SK-N-MC (cell line): Measurements from ENCODE around the gene SHROOM4.

Experiments used
- DNase-seq: peaks from one replicate; pipeline ENCODE4 v3.0.0-alpha.2; 2011; ENCODE audit warnings: low read depth, low spot score
- H3K27ac ChIP-seq: fragments of 200-600 bp; sonication (generic); 2 replicates; pipeline ENCODE4 v1.5.1; 2016; ENCODE audit warnings: mixed run types
- H3K36me3 ChIP-seq: fragments of 200-600 bp; sonication (generic); 2 replicates; pipeline ENCODE4 v1.6.1; 2017; ENCODE audit warnings: antibody characterized with exemption, low read length, mixed read lengths; ENCODE audit not compliant: insufficient read depth
- H3K4me3 ChIP-seq: fragments of 200-600 bp; sonication (generic); 2 replicates; pipeline ENCODE4 v1.5.1; 2016
- H3K9ac ChIP-seq: fragments of 200-600 bp; sonication (generic); 2 replicates; pipeline ENCODE4 v1.8.0; 2017; ENCODE audit warnings: mixed run types, mixed read lengths; ENCODE audit not compliant: insufficient read length
- H3K9me3 ChIP-seq: fragments of 200-600 bp; sonication (generic); 2 replicates; pipeline ENCODE4 v1.6.1; 2017; ENCODE audit warnings: low read depth, mild to moderate bottlenecking, antibody characterized with exemption, low read length, moderate library complexity, mixed read lengths
- EZH2 ChIP-seq: fragments of 200-600 bp; sonication (generic); IDR thresholded peaks from one replicate; pipeline ENCODE4 v1.6.1; 2017; ENCODE audit warnings: antibody characterized with exemption
- FOXP2 ChIP-seq: optimal IDR thresholded peaks from 2 replicates; pipeline ENCODE3; 2011; ENCODE audit warnings: mild to moderate bottlenecking, moderate library complexity; ENCODE audit not compliant: insufficient read depth; ENCODE audit errors: extremely low read length, control extremely low read depth
- POLR2AphosphoS5 ChIP-seq: IDR thresholded peaks from 2 replicates; pipeline ENCODE4 v1.6.1; 2012; ENCODE audit warnings: mild to moderate bottlenecking, low read depth, low read length, borderline replicate concordance

SHROOM4 gene

GRCh38 chrX:50635162-50635561 lies 178.8 kb downstream of the SHROOM4 start:
- no peak for DNase-seq
- Histone ChIP-seq H3K27ac (no peak overlapping the region), H3K9me3 (no peaks in the 10 kb centered on the region), H3K36me3 (no peaks in the 10 kb centered on the region), H3K4me3 (no peak overlapping the region), H3K9ac (no peak overlapping the region)
- TF ChIP-seq EZH2 (no peak), POLR2AphosphoS5 (no peak), FOXP2 (no peak)

- Histone ChIP-seq H3K27ac (no peak overlapping the region), H3K9ac (no peak overlapping the region), H3K4me3 (no peak overlapping the region), H3K36me3 (no peaks in the 10 kb centered on the region), H3K9me3 (no peaks in the 10 kb centered on the region)
- TF ChIP-seq FOXP2 (no peak), EZH2 (no peak), POLR2AphosphoS5 (no peak)
- no peak for DNase-seq
Measured at GRCh38 chrX:50629774-50630173, 184.2 kb downstream of the SHROOM4 start.

GRCh38 chrX:50627696-50628095 lies 186.3 kb downstream of the SHROOM4 start:
- Histone ChIP-seq H3K9ac (no peak overlapping the region), H3K9me3 (no peaks in the 10 kb centered on the region), H3K36me3 (no peaks in the 10 kb centered on the region), H3K27ac (no peak overlapping the region), H3K4me3 (no peak overlapping the region)
- no peak for TF ChIP-seq FOXP2
- TF ChIP-seq EZH2 = no peak
- no peak for TF ChIP-seq POLR2AphosphoS5
- no peak for DNase-seq

- H3K4me3 ChIP-seq = no peak overlapping the region
- no peak overlapping the region for H3K9ac ChIP-seq
- no peaks in the 10 kb centered on the region for H3K9me3 ChIP-seq
- H3K36me3 ChIP-seq = no peaks in the 10 kb centered on the region
- DNase-seq = no peak
- H3K27ac ChIP-seq = no peak overlapping the region
- TF ChIP-seq FOXP2 (no peak), EZH2 (no peak), POLR2AphosphoS5 (no peak)
Measured at GRCh38 chrX:50626432-50626831, 187.6 kb downstream of the SHROOM4 start.

GRCh38 chrX:50622751-50623150 lies 191.2 kb downstream of the SHROOM4 start:
- no peaks in the 10 kb centered on the region for H3K36me3 ChIP-seq
- H3K27ac ChIP-seq = no peak overlapping the region
- no peak for DNase-seq
- TF ChIP-seq POLR2AphosphoS5 = no peak
- TF ChIP-seq FOXP2 = no peak
- no peak for TF ChIP-seq EZH2
- no peak overlapping the region for H3K4me3 ChIP-seq
- H3K9me3 ChIP-seq = no peaks in the 10 kb centered on the region
- H3K9ac ChIP-seq = no peak overlapping the region

GRCh38 chrX:50618788-50619558 lies 195.0 kb downstream of the SHROOM4 start:
- H3K9ac ChIP-seq = no peak overlapping the region
- no peaks in the 10 kb centered on the region for H3K36me3 ChIP-seq
- H3K4me3 ChIP-seq = no peak overlapping the region
- no peaks in the 10 kb centered on the region for H3K9me3 ChIP-seq
- DNase-seq = no peak
- TF ChIP-seq FOXP2 = no peak
- no peak for TF ChIP-seq POLR2AphosphoS5
- TF ChIP-seq EZH2 = no peak
- no peak overlapping the region; the same call in 1 of the 2 replicates for H3K27ac ChIP-seq

- Histone ChIP-seq H3K27ac (no peak overlapping the region), H3K4me3 (no peak overlapping the region), H3K9me3 (no peaks in the 10 kb centered on the region), H3K36me3 (no peaks in the 10 kb centered on the region), H3K9ac (no peak overlapping the region)
- TF ChIP-seq FOXP2 = no peak
- no peak for TF ChIP-seq POLR2AphosphoS5
- no peak for TF ChIP-seq EZH2
- no peak for DNase-seq
Measured at GRCh38 chrX:50617183-50617582, 196.8 kb downstream of the SHROOM4 start.

- no peak for TF ChIP-seq EZH2
- no peak for TF ChIP-seq POLR2AphosphoS5
- no peak for TF ChIP-seq FOXP2
- H3K36me3 ChIP-seq = no peaks in the 10 kb centered on the region
- H3K4me3 ChIP-seq = no peak overlapping the region
- no peak for DNase-seq
- H3K27ac ChIP-seq = no peak overlapping the region
- H3K9me3 ChIP-seq = no peaks in the 10 kb centered on the region
- H3K9ac ChIP-seq = no peak overlapping the region
Measured at GRCh38 chrX:50615570-50616158, 198.3 kb downstream of the SHROOM4 start.
